Activated CD8-positive, alpha-beta memory T cell treated with anti-CD3 and anti-CD28 coated beads for 48 hours (primary cell): ENCODE data around the gene MLXIPL.
"Not testable (repeated sequence)": the region's sequence is repeated elsewhere in the genome, so short reads cannot be mapped to it uniquely, and the experiment has no call there.

Experiments
- DNase-seq, 3 experiments: peaks; one replicate each; pipeline ENCODE4 v3.0.0-alpha.2; 2020; ENCODE audit warnings: low read depth in 2 of 3, low spot score in 2 of 3

Gene MLXIPL

DNA sequence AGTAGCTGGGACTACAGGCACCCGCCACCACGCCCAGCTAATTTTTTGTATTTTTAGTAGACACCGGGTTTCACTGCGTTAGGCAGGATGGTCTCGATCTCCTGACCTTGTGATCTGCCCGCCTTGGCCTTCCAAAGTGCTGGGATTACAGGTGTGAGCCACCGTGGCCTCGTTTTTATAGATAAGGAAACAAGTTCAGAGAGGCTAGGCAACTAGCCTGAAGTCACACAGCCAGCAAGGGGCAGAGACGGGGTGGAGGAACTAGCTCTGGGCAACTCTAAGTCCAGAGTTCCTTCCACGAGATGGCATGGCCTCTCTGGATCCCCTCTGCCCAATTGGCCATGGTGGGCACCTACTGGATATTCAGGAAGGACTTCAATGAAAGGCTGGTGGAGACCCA is 9.4 kb downstream of the MLXIPL start:
- not testable (repeated sequence) for DNase-seq

DNA sequence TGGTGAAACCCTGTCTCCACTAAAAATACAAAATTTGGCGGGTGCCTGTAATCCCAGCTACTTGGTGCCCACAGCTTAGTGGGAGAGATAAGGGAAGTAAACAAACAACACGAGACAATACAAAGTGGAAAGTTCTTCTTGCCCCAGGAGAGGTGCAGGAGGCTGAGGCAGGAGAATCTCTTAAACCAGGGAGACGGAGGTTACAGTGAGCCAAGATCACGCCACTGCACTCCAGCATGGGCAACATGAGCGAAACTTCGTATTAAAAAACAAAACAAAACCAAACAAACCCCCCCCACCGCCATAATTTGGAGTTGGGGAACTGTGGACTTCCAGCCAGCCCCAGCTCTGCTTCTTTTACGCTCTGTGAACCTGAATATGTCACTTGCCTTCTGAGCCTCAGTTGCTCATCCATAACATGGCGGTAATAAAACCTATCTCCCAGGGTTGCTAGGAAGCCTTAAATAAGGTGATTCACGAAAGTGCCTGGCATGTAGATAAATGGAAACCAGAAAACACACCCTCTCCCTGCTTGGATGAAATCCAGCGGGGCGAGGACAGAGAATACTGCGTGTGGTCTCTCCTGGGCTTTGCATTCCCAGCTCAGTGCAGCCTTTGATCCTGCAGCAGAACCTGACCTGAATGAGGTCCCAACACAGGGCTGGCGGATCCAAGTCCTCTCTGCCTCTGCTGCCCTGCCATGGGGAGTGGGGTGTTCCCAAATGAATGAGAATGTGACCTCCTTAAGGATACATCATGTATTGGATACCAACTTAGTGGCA is 10.2 kb downstream of the MLXIPL start:
- no peak for DNase-seq

DNA sequence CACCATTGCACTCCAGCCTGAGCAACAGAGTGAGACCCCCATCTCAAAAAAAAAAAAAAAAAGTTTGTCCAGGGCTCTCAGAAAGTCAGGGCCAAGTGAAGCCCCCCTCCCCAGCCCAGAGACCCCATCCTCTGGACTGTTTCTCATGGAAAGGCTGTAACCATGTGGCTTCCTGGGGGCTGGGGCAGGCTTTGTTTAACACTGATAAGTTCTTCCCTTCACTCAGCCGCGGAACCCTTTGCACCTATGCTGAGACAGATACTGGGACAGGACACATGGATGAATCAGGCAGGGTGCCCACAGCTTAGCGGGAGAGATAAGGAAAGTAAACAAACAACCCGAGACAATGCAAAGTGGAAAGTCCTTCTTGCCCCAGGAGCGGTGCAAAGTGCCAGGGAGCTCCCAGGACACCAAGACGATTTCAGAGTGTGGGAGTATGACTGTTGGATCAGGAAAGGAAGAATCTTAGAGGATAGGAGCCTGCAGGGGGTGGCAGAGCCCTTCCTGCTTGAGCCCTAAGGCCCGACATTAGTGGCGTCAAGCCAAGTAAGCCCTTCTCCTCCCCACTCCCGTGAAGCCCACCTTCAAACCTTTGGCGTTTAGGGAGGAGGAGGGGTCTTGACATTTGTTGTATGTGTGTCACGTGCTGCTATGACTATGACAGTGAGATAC is 11.6 kb downstream of the MLXIPL start:
- no peak for DNase-seq

DNA sequence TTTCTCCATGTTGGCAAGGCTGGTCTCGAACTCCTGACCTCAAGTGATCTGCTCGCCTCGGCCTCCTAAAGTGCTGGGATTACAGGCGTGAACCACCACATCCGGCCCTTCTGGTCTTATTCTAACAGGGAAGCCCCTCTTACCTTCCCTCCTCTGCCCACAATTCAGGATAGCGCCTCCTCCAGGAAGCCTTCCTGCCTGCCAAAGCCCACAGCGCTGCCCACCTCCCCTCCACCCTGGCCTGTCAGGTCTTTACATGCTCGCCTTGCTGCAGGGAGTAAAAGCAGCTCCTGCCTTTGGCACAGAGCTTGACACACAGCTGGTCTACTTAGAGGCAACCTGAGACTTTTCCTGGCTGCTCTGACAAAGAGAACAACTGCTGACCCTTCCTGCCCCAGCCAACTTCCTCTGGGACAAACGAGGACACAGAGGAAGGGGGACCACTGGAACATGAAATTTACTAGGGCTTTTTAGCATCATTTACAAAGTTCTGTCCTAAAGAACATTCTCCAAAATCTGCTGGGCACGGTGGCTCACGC is 13.2 kb downstream of the MLXIPL start:
- no peak for DNase-seq

DNA sequence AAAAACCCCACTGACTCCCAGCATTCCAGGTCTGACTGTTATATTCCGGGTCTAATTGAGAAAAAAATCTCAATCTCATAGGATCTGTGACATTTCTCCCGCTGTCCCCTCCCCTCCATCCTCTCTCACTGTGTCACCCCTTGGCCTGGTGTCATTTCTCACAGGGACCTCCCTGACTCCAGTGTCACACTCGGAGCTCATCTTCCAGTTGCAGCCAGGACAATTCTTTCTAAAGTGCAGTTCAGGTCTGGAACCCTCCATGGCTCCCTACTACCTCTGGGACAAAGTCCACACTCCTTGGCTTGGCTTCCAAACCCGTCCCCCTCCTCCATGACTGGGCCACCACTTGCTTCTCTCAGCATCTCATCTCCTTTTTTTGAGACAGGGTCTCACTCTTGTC is 14.2 kb downstream of the MLXIPL start:
- DNase-seq = no peak

DNA sequence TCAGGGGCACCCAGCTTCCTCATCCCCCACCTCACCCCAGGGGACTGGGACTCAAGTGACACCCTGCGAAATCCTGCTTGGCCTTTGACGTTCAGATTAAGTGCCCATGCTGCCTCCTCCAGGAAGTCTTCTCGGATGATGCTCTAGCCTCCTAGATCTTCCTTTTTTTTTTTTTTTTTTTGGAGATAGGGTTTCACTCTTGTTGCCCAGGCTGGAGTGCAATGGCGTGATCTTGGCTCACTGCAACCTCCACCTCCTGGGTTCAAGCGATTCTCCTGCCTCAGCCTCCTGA is 16.7 kb downstream of the MLXIPL start:
- DNase-seq = not testable (repeated sequence)

DNA sequence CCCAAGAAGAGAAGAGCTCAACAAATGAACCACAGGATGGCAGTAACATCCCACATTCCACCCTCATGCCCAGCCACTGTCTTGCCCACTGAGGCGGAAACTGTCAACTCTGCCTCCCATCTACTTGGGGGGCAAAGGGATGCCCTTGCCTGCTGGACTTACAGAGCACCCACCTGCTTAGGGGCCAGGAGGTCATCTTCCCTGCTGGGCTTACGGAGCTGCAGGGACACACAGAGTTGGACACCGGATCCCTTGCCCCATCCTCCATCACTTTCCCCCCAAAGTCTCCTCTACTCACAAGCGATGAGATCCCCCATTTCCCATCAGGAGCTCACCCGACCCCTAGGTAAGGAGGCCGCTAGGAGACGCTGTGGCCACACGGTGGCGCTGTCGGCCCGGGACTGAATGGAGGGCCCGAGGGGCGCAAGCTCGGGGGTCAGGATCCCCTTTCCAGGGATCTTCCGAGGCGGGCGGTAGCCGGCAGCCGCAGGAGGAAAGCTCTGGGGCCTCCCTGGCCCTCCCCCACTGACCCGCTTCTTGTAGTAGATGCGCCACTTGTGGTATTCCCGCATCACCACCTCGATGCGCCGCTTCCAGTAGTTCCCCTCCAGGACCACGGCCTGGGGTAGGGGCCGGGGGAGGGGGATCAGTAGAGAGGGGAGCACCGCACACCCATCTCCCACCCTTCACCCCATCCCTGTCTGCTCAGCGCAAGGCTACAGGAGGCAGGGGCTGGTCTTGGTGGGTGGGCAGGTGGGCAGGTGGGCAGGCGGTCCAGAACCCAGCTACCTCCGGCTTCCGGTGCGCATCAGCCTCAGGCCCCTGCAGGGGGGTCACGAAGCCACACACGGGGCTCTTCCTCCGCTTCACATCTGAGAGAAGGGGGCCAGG is 17.3 kb downstream of the MLXIPL start:
- DNase-seq = peak; percentile 23 to 66 (median 65)

DNA sequence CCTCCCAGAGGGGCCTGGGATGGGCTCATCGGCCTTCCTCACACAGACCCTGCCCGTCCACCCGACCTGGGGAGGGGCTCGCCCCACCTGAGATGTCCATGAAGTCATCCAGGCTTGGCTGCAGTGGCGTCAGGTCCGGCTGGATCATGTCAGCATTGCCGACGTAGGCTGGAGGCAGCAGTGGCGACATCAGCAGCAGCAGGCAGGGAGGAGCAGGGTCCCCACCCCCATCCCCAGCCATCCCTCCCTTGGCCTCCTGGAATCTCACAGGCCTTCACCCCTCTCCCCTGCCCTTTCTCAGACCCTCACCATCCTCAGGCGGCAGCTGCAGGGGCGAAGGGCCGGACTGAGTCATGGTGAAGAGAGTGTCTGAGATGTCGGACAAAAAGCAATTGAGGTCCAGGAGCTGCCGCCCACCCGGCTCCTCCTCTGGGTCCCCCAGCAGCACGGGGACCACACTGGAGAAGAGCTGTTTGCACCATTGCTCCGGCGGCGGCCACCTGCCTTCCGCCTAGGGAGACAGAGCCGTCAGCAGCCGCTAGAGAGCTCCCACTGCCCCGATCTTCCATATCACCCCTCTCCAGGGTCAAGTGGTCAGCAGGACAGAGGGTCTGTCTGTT is 18.6 kb downstream of the MLXIPL start:
- no peak for DNase-seq

DNA sequence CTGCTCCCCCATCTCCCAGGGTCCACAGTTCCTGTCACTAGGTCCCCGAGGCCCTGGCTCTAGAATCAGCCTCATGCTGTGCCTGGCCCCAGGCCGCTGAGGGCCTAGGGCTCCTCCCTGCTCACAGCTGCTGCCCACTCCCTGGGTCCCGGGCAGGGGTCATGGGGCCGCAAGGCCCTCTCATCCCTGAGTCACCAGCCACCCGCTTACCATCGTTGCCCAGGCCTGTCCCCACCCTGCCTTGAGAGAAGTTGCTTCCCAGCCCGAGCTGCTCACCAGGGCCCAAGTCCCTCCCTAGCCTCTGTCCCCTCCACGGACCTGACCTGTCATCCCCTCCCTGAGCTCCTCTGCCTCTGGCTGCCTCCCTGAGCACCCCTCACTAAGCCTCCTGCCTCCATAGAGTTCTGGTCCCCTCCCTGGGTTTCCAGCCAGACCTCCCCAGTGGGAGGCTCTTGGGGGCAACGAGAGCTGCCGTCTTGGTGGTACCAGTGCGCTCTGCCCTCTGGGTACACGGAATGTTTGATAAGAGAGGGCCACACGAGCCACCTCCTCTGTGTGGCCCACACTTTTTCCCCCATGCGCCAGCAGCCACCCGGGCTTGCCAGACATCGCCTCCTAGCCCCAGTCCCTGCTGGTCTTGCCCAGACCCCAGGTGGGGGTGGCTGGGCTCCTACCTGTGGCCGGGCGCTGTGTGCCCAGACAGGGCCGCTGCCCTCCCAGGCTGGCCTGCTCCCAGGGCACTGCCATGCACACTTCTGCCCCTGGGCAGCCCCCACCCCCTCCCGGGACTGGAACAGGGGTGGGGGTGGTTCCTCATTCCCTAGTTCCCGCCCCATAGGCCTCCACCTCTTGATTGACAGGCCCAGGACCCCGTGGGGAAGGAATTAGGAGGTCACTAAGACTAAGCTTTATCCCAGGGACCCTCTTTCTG is 21.3 kb downstream of the MLXIPL start:
- DNase-seq = no peak

DNA sequence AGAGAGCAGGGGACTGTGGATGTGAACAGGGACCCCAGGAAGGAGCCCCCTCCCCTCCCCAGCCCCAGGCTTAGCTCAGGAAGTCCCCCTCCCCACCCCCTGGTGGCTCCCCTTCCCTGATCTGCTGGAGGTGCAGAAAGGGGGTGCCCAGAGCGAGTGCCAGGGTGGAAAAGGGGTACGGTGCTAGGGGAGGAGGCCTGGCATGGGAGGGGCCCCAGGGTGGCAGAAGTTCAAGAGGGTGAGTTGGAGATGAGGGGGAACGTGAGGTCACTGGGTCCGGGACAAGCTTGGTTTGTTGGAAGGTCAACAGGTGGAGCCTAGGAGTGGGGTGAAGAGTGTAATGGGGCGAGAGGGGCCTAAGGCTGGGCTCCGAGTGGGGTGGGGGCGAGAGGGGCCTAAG is 24.4 kb downstream of the MLXIPL start:
- no peak for DNase-seq

DNA sequence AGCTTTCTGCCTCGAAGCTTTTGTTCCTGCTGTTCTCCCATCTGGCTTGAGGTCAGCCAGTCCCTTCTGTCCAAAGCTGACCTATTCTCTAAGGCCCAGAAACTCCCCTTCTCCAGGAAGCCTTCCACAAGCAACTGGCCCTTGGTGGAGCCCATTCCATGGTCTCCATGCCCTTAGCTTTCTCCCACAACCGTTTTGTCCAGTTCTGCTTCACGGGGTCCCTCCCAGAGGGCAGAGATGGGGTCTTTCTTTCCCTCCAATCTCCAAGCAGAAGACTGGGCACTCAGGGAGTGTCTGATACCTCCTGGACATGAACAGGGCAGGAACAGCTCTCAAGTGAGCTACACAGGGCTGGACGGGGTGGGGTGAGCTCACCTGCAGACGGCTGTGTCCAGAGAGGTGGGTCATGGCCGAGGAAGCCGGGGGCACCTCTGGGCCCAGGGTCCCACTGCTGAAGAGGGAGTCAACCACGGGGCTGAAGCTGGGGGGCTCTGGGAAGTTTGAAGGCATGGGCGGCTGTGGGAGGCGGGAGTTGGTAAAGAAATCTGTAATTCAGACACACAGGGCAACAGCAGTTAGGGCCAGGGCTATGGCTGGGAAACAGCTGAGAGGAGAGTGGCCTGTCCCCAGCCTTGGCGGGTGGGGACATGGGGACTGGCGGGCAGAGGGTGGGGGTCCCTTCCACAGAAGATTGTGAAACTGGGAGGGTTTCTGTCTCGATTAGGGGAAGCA is 25.0 kb downstream of the MLXIPL start:
- DNase-seq = no peak

DNA sequence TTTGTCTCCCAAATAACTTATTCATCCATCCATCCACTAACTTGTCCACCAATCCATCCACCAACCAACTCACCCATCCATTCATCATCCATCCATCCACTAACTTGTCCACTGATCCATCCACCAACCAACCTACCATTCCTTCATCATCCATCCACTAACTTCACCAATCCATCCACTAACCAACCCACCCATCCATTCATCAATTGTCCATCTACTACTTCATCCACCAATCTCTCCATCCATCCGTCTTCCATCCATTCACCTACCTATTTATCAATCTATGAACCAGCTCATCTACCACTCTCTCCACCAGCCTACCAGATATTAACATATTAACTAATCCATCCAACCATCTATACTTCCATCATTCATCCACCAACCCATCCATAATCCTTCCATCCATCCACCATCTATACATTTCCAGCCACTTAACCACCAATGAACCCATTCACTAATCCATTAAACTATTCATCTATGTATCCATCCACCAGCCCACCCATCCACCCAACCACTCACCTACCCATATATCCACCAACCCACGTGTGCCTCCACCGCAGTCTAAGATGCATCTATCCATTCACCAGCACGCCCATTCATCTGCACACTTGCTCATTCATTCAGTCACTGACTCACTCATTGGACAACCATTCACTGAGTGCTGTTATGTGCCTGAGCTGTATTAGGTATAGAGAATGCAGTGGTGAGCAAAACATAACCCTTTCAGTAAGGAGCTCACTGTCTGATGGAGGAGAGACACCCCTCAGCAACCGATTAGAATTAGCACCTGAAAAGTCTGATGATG is 26.1 kb downstream of the MLXIPL start:
- no peak for DNase-seq

DNA sequence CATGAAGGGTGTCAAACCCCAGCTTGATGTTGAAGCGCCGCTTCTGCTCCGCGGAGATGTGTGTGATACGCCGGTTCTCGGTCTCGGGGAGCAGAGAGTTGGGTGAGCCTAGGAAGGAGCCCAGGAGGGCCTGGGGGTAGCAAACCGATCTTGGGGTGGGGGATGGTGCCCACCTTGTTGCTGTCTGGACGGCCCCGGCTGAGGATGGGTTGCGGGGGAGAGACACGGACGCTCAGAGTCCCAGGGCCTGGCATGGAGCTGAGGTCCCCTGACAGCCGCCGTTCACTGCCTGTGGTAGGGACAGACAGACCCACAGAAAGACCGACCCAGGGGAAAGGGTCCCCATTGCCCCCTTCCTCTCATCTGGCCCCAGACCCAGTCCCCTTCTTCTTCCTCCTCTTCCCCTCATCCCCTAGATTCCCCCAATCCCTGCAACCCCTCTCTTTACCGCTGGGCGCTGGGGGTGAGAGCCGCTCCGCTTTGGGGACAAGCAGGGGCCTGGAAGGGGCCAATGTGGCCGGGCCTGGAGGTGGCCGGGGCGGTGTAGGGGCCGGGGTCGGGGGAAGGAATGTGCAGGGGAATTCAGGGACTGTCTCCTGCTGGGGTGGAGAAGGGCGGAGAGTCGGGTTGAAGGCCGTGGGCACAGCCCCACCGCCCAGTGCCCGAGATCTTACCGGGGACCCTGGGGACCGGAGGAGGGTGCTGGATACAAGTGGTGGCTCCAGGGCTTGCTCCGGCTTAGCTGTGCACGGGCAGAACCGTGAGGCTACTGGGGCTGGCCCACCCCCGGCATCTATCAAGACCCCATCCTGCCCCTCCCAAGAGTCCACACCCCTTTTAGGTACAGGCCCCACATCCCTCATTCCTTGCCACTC is 27.9 kb downstream of the MLXIPL start:
- DNase-seq = no peak

DNA sequence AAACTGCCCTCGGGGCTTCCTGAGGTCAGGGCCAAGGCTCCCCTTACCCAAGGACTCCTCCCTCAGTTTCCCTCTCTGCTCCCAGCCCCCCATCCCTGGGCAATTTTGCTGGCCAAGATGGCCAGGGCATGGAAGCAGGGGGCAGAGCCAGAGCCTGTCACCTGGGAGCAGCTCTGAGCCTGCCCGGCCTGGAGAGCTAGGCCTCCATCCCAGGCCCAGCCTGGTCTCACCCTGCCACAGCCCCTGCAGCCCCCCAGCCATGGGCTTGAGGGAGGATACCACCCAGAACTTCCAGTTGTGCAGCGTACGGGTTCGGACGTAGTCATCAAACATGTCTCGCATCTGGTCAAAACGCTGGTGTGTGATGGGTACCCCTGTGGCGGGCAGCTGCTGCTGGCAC is 29.0 kb downstream of the MLXIPL start:
- no peak for DNase-seq

DNA sequence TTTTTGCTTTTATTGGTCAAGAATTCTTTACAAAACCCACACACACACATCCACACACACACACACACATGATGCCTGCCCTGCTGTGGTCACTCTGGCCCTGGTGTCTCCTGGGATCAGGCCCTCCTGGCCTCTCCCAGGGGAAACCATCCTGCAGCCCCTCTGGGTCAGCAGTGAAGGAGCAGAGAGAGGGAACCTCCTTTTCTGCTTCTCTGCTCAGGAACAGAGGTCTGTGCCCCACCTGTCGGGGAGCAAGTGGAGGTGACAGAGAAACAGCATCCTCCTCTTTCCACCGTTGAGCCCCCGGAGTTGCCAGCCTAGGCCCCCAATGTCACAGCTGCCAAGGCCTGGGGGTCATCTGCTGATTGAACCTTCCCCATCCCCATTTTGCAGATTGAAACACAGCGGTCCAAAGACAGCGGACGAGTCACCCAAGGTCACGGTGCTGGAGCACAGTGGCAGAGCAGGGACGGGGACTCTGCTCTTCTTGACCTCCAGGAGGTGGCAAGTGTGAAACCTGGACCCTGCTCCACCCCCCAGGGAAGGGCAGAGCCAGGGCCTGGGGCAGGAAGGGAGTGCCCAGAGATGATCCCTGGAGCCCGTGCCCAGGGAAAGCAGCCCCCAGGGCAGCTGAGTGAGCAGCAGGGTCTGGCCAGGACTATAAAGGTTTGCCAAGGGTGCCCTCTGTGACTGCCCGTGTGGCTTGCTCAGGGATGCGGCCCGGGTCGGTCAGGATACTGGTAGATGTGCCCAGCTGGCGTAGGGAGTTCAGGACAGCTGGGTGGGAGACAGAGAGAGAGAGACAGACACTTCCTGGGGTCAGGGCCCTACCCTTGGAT is 30.9 kb downstream of the MLXIPL start:
- no peak for DNase-seq

DNA sequence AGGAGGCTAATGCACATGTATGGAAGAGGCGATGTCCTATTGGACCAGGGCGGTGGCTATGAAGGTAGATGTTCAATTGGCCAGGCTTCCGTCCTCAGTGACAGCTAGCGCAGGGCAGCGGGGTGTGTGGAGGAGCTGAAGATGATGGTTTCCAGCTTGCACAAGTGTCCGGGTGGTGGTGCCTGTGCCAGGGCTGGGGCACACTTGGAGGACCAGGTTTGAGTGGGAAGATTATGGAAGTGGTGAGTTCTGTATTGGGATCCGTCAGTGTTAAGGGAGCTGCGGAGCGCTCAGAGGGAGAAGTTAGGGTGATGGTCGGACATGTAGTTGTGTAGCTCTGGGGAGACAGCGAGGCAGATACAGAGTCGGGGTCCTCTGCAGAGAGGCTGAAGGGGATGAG is 37.4 kb downstream of the MLXIPL start:
- no peak for DNase-seq

DNA sequence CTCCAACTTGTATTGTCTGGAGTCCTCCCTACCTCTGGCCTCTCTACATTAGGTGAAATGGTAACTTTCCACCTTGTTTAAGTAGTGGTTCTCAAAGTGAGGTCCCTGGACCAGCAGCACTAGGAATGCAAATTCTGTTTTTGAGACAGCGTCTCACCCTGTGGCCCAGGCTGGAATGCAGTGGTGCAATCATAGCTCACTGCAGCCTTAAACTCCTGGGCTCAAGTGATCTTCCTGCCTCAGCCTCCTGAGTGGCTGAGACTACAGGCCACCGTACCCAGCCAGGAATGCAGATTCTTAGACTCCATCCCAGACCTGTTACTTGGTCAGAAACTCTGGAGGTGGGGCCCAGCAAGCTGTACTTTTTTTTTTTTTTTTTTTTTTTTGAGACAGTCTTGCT is 39.1 kb downstream of the MLXIPL start:
- DNase-seq = no peak
